Measurements from ENCODE around the gene SLC35B2. TPM values are rescaled to one million over a fixed set of nuclear protein-coding genes. Genes with fewer than 3 reads are reported as not detected.
A peak's percentile ranks its signal among the peaks of the same experiment; 100 is the strongest.

SLC35B2 gene
- total and polyA plus RNA-seq, 10 of the 15 experiments (the other 5 are each of a cell fraction or from before 2014, with no cell fraction given) = 11.3 to 45.4 (median 33.8) TPM

- TF ChIP-seq PBX3 (IDR thresholded peaks at IDR 0.05; ENCODE audit: insufficient replicate concordance, low read depth, low read length) (peak; percentile 81), IKZF2 (IDR thresholded peaks at IDR 0.05) (peak; percentile 35 to 50; a peak in 3 of 4 replicates)
Observed at GRCh38 chr6:44245912-44246662, 11.2 kb downstream of the SLC35B2 start (continued).

DNA sequence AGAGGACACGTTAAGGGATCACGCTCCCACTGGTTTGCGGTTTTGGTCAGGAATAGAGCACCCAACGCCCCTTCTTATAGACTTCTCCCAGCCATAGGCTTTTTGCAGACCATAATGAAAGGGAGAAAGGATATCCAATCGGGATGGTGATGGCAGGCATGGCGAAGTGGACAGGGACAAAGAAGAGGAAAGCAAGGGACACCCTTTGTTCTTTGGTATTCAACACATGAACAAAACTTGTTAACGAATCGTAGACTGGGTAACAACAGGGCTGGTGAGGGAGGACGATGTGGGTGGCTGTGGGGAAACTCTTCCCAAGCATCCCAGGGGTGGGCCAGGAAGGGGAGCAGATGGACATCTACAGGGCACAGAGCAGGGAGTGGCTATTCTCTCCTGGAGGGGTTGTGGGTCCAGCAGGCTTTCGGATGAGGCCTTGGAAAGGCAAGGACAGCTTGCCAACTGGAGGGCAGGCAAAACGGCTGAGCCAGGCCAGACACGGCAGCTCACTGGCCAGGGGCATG lies 11.9 kb downstream of the SLC35B2 start:
- Histone ChIP-seq H3K9ac (ENCODE audit: control insufficient read depth, insufficient read depth, low read length) (peak overlapping the region; percentile 28; the same call in 1 of the 2 replicates), H3K4me2 (ENCODE audit: control insufficient read depth, insufficient read depth) (peak overlapping the region; percentile 82), H3K27me3 (replicated peaks in 1 of 2; ENCODE audit: control insufficient read depth in 2 of 2, insufficient read depth in 2 of 2, low read length in 1 of 2) (no peaks in the 10 kb centered on the region), H2AFZ (ENCODE audit: control insufficient read depth, low read depth, low read length) (peak overlapping the region; percentile 92), H3K9me3 (replicated peaks; ENCODE audit: control insufficient read depth, insufficient read depth, low read length) (no peaks in the 10 kb centered on the region), H4K20me1 (ENCODE audit: control insufficient read depth, insufficient read depth) (peaks cover 9% of the 10 kb centered on the region; the same call in 1 of the 2 replicates), H3K4me3 (peak overlapping the region; percentile 95), H3K36me3 (ENCODE audit: control insufficient read depth in 2 of 2, insufficient read depth in 2 of 2, low read length in 1 of 2) (peaks cover 12 to 15% of the 10 kb centered on the region in 2 experiments), H3K4me1 (ENCODE audit: control insufficient read depth, insufficient read depth, low read length) (peaks cover 7% of the 10 kb centered on the region; the same call in 1 of the 2 replicates), H3K27ac (ENCODE audit: control insufficient read depth, insufficient read depth) (no peak overlapping the region; the same call in 1 of the 2 replicates), H3K79me2 (ENCODE audit: control insufficient read depth, insufficient read depth, low read length) (peaks cover 41% of the 10 kb centered on the region)
- WGBS (ENCODE audit: insufficient coverage, insufficient replicate concordance, low lambda C conversion rate, missing lambda C conversion rate) = 76% methylated on average over 12 of the region's 12 CpGs
- intact Hi-C loops (cut with micrococcal nuclease; ENCODE audit: unreplicated experiment) (no loop called here), in situ Hi-C loops (cut with MboI) (no loop called here)
- no peak for FAIRE-seq
- TF ChIP-seq USF1 (IDR thresholded peaks at IDR 0.05; ENCODE audit: borderline replicate concordance, extremely low read length, insufficient read depth, low read depth, low read length) (no peak), SIX5 (IDR thresholded peaks at IDR 0.05; ENCODE audit: low read depth, low read length, severe bottlenecking) (no peak), STAT3 (IDR thresholded peaks at IDR 0.05; ENCODE audit: low read depth, low read length) (no peak), ZNF687 (IDR thresholded peaks at IDR 0.05) (no peak), RELA (IDR thresholded peaks at IDR 0.05; ENCODE audit: borderline replicate concordance, partially characterized antibody) (no peak), RBBP5 (conservative IDR thresholded peaks at IDR 0.05) (no peak), SMAD5 (IDR thresholded peaks at IDR 0.05; ENCODE audit: low read depth) (0 out of 2 replicates have a peak, but pooled peaks have one; percentile 26), BACH1 (IDR thresholded peaks at IDR 0.05; ENCODE audit: borderline replicate concordance) (no peak), YY1 (IDR thresholded peaks at IDR 0.05; ENCODE audit: low read depth, low read length) (no peak)
- RAD21 ChIA-PET (ENCODE audit: unreplicated experiment) = interaction anchor here (1.0 to 3.6 kb wide), 7 partner anchors 11 to 73 kb away, joined by 3 to 28 read pairs (median 12); partner anchors contain the start of genes SLC29A1 and SLC35B2
- SMC1A ChIA-PET (ENCODE audit: uncharacterized antibody, unreplicated experiment) = interaction anchor here (1.4 to 4.2 kb wide), 3 partner anchors 11 to 26 kb away, joined by 4 to 25 read pairs (median 7); partner anchors contain the start of gene SLC35B2
- ATAC-seq = no peak
- BruUV-seq (replicated peaks) = no TSS peak
- POLR2A ChIA-PET = interaction anchor here (1.4 to 6.3 kb wide), 5 partner anchors 8 to 122 kb away, joined by 4 to 131 read pairs (median 8); partner anchors contain the start of genes SLC29A1 and SLC35B2
- CTCF ChIA-PET = interaction anchor here (0.8 to 7.7 kb wide), 12 partner anchors 8 to 93 kb away, joined by 3 to 39 read pairs (median 6); partner anchors contain the start of genes AARS2 and SLC29A1
- DNase-seq (ENCODE audit: low read depth, low spot score) = no peak

Data from GM12878 (cell line).